ENCODE measurements around the gene GJB4. TPM values are rescaled to one million over a fixed set of nuclear protein-coding genes. Genes with fewer than 3 reads are reported as not detected.
"Not testable (repeated sequence)": the region's sequence is repeated elsewhere in the genome, so short reads cannot be mapped to it uniquely, and the experiment has no call there.

The GJB4 gene
- total RNA-seq, 2 experiments from 2014 or later, result not detected

GRCh38 chr1:34771573-34772371, 12.2 kb downstream of the GJB4 start:
- intact Hi-C loops (cut with micrococcal nuclease), result no loop called here
- Mint-ChIP-seq H3K27ac (no peak overlapping the region), H3K4me1 (ENCODE audit: low read depth) (no peaks in the 10 kb centered on the region), H3K27me3 (ENCODE audit: low read depth) (no peaks in the 10 kb centered on the region), H3K9me3 (no peaks in the 10 kb centered on the region), H3K36me3 (ENCODE audit: low read depth) (no peaks in the 10 kb centered on the region), H3K4me3 (no peak overlapping the region)
- CTCF ChIA-PET, result interaction anchor here (0.9 kb wide), 1 partner anchor 15 kb away, joined by 3 read pairs; no protein-coding TSS in a partner anchor
- DNase-seq, result no peak

- H3K9me3 Mint-ChIP-seq; DNase-seq; H3K4me1 Mint-ChIP-seq (ENCODE audit: low read depth); H3K27me3 Mint-ChIP-seq (ENCODE audit: low read depth); H3K4me3 Mint-ChIP-seq; H3K36me3 Mint-ChIP-seq (ENCODE audit: low read depth); H3K27ac Mint-ChIP-seq; intact Hi-C loops (cut with micrococcal nuclease): not testable (repeated sequence)
- CTCF ChIA-PET, result interaction anchor here (1.2 kb wide), 1 partner anchor 13 kb away, joined by 3 read pairs; no protein-coding TSS in a partner anchor
Observed at GRCh38 chr1:34773114-34773513, 13.6 kb downstream of the GJB4 start.

DNA sequence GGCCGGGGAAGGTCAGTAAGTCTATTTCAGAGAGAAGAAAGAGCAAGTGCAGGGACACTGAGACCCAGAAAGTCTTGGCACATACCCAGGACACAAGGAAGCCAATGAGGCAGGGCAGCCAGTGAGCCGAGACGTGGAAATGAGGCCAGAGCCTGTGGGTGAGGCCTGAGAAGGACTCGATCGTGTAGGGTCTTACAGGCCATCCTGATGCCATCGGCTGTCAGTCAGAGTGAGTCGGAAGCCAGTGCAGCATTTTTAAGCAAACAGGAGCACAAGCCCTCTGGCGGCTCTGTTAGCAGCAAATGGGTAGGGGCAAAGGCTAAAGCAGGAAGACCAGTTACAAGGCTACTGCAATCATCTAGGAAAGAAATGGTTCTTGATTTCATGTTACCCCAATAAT, 15.4 kb downstream of the GJB4 start:
- H3K27me3 Mint-ChIP-seq (ENCODE audit: low read depth), result peaks cover 15% of the 10 kb centered on the region
- H3K4me1 Mint-ChIP-seq (ENCODE audit: low read depth), result no peaks in the 10 kb centered on the region
- H3K4me3 Mint-ChIP-seq, result no peak overlapping the region
- no peaks in the 10 kb centered on the region for H3K36me3 Mint-ChIP-seq (ENCODE audit: low read depth)
- intact Hi-C loops (cut with micrococcal nuclease), result no loop called here
- CTCF ChIA-PET, result no interaction called here
- DNase-seq, result no peak
- H3K9me3 Mint-ChIP-seq, result no peaks in the 10 kb centered on the region
- H3K27ac Mint-ChIP-seq, result no peak overlapping the region

DNA sequence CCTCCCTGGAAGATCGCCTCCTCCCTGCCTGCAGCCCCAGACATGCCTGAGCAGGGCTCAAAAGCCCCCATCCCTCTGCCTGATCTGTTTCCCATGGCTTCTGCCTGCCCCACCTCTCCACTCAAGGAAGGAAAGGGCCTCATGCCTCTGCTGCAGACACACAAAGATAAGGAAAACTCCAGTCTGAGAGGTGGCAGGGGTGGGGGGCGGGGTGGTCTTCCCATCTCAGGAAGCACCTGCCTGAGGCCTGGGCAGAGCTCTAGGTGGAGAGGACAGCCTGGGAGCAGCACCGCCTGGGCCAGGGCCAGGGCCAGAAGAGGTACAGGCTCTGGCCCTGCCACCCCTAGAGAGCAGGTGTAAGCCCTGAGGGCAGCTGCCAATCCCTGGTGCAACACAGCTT, 17.4 kb downstream of the GJB4 start:
- Mint-ChIP-seq H3K36me3 (ENCODE audit: low read depth) (no peaks in the 10 kb centered on the region), H3K4me1 (ENCODE audit: low read depth) (no peaks in the 10 kb centered on the region), H3K4me3 (no peak overlapping the region), H3K27ac (no peak overlapping the region), H3K27me3 (ENCODE audit: low read depth) (peaks cover 24% of the 10 kb centered on the region), H3K9me3 (no peaks in the 10 kb centered on the region)
- intact Hi-C loops (cut with micrococcal nuclease), result no loop called here
- DNase-seq, result no peak
- CTCF ChIA-PET, result no interaction called here

DNA sequence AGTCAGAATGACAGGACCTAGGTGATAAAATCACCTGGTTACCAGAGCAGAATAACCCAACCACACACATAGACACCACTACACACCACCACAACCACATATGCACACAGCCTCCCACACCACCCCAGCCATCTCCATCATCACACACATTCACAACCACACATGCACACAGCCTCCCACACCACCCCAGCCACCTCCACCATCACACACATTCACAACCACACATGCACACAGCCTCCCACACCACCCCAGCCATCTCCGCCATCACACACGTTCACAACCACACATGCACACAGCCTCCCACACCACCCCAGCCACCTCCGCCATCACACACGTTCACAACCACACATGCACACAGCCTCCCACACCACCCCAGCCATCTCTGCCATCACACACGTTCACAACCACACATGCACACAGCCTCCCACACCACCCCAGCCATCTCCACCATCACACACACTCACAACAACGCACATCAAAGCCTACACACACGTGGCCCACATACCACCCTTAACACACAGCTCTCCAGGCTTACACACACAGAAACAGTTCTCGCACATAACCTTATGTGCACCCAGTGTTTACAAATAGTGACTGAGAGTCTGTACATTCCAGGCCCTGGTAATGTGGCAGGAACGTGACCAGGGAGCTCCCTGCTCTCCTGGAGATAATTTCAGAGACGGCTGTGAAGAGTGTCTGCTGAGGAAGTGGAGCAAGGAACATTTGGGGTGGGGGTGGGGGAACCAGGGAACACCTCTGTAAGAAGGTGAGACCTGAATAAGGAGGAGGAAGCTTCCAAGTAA, 18.2 kb downstream of the GJB4 start:
- no peak overlapping the region for H3K27ac Mint-ChIP-seq
- intact Hi-C loops (cut with micrococcal nuclease), result no loop called here
- H3K4me3 Mint-ChIP-seq, result no peak overlapping the region
- no peaks in the 10 kb centered on the region for H3K36me3 Mint-ChIP-seq (ENCODE audit: low read depth)
- DNase-seq, result no peak
- no peaks in the 10 kb centered on the region for H3K9me3 Mint-ChIP-seq
- peaks cover 32% of the 10 kb centered on the region for H3K27me3 Mint-ChIP-seq (ENCODE audit: low read depth)
- H3K4me1 Mint-ChIP-seq (ENCODE audit: low read depth), result no peaks in the 10 kb centered on the region
- CTCF ChIA-PET, result no interaction called here

DNA sequence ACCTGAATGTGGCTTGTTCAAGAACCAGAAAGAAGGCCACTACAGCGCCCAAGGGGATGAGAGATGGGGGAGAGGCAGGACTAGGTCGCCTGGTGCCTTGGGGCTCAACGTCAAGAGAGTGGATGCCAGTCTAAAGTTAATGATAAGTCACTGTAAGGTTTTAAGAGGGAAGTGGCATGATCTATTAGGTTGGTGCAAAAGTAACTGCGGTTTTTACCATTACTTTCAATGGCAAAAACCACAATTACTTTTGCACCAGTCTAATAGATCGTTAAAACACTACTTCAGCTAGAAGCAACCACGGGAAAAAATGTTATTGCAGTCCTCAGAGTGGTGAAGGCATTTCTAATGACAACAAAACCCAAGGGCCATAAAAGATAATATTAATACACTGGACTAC, 18.8 kb downstream of the GJB4 start:
- peaks cover 33% of the 10 kb centered on the region for H3K27me3 Mint-ChIP-seq (ENCODE audit: low read depth)
- H3K9me3 Mint-ChIP-seq, result no peaks in the 10 kb centered on the region
- H3K36me3 Mint-ChIP-seq (ENCODE audit: low read depth), result no peaks in the 10 kb centered on the region
- no peak overlapping the region for H3K27ac Mint-ChIP-seq
- no peak overlapping the region for H3K4me3 Mint-ChIP-seq
- DNase-seq, result no peak
- H3K4me1 Mint-ChIP-seq (ENCODE audit: low read depth), result no peaks in the 10 kb centered on the region
- CTCF ChIA-PET, result interaction anchor here (0.7 kb wide), 1 partner anchor 160 kb away, joined by 3 read pairs; no protein-coding TSS in a partner anchor
- intact Hi-C loops (cut with micrococcal nuclease), result no loop called here

DNA sequence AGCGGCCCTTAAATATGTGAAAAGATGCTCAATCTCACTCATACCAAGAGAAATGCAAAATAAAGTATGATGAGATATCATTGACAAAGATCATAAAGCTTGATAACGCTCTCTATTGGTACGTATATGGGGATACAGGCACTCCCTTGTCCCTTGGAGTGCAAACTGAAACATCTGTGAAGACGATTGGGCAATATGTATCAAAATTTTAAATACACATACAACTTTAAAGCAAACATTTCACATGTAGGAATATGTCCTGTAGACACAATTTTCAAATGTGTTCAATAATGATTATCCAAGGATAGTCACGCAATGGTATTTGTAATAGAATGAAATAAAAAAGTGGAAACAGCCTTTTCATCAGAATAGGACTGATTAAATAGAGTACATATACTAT, 19.5 kb downstream of the GJB4 start:
- no peaks in the 10 kb centered on the region for H3K4me1 Mint-ChIP-seq (ENCODE audit: low read depth)
- CTCF ChIA-PET, result interaction anchor here (0.7 kb wide), 1 partner anchor 160 kb away, joined by 3 read pairs; no protein-coding TSS in a partner anchor

GRCh38 chr1:34779526-34779925, 20.0 kb downstream of the GJB4 start:
- Mint-ChIP-seq H3K27me3 (ENCODE audit: low read depth) (peaks cover 33% of the 10 kb centered on the region), H3K9me3 (no peaks in the 10 kb centered on the region), H3K27ac (no peak overlapping the region), H3K36me3 (ENCODE audit: low read depth) (no peaks in the 10 kb centered on the region), H3K4me1 (ENCODE audit: low read depth) (no peaks in the 10 kb centered on the region), H3K4me3 (no peak overlapping the region)
- no peak for DNase-seq
- CTCF ChIA-PET, result no interaction called here
- intact Hi-C loops (cut with micrococcal nuclease), result no loop called here

More for the DNA sequence above, 19.5 kb downstream of the GJB4 start:
- no peaks in the 10 kb centered on the region for H3K9me3 Mint-ChIP-seq
- H3K27ac Mint-ChIP-seq, result no peak overlapping the region
- peaks cover 33% of the 10 kb centered on the region for H3K27me3 Mint-ChIP-seq (ENCODE audit: low read depth)
- intact Hi-C loops (cut with micrococcal nuclease), result no loop called here
- DNase-seq, result no peak
- H3K36me3 Mint-ChIP-seq (ENCODE audit: low read depth), result no peaks in the 10 kb centered on the region
- no peak overlapping the region for H3K4me3 Mint-ChIP-seq

- Mint-ChIP-seq H3K27me3 (ENCODE audit: low read depth) (peaks cover 33% of the 10 kb centered on the region), H3K9me3 (no peaks in the 10 kb centered on the region), H3K27ac (no peak overlapping the region), H3K4me1 (ENCODE audit: low read depth) (no peaks in the 10 kb centered on the region), H3K4me3 (no peak overlapping the region), H3K36me3 (ENCODE audit: low read depth) (no peaks in the 10 kb centered on the region)
- intact Hi-C loops (cut with micrococcal nuclease), result no loop called here
- no peak for DNase-seq
- CTCF ChIA-PET, result no interaction called here
Observed at GRCh38 chr1:34779962-34780361, 20.4 kb downstream of the GJB4 start.

GRCh38 chr1:34780528-34780927, 21.0 kb downstream of the GJB4 start:
- H3K4me3 Mint-ChIP-seq, result no peak overlapping the region
- H3K27ac Mint-ChIP-seq, result no peak overlapping the region
- peaks cover 33% of the 10 kb centered on the region for H3K27me3 Mint-ChIP-seq (ENCODE audit: low read depth)
- no peaks in the 10 kb centered on the region for H3K9me3 Mint-ChIP-seq
- DNase-seq, result no peak
- CTCF ChIA-PET, result no interaction called here
- intact Hi-C loops (cut with micrococcal nuclease), result no loop called here
- no peaks in the 10 kb centered on the region for H3K36me3 Mint-ChIP-seq (ENCODE audit: low read depth)
- H3K4me1 Mint-ChIP-seq (ENCODE audit: low read depth), result no peaks in the 10 kb centered on the region

DNA sequence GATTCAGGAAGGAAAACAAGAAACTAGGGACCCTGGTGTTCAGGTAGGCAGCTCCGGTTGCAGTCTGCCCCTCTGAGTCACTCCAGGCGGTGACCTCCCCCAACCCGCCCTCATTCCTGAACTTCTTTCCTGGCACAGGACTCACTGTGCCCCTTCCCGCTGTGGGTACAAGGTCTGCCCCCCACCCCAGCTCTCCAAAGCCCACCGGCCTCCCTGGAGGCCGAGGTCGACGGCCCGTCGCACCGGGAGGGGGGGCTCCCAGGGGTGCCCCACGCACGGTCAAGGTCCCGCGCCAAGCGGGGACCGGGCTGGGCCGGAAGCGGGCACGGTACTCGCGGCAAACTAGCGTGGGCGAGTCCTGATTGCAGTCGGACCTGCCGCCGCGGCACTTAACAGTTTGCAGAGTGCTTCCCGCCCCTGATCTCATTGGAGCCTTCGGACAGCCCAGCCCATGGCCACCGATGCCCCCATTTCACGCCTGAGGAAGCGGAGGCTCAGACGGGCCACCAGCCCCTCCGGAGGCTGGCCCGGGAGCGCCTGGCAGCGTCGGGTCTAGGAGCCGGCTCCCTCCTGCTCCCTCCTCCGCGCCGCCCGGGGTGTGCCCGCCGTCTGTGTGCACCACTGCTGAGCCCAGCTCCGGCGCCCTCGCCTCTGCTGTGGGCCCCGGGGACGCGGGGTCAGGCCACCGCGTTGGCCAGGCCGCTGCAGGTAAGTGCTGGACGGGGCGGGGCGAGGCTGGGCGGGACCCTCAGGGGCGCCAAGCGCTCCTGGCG, 21.7 kb downstream of the GJB4 start, which contains the start of gene GJB3:
GJB3 (plus strand) TSS at position 144 of the 773 bp plus-strand sequence. CDS start 3,549 bp downstream, outside the sequence.
- H3K4me3 Mint-ChIP-seq, result no peak within 1 kb of the TSS
- no peaks in the 10 kb centered on the region for H3K36me3 Mint-ChIP-seq (ENCODE audit: low read depth)
- no peaks in the 10 kb centered on the region for H3K9me3 Mint-ChIP-seq
- no peaks in the 10 kb centered on the region for H3K4me1 Mint-ChIP-seq (ENCODE audit: low read depth)
- peaks cover 35% of the 10 kb centered on the region for H3K27me3 Mint-ChIP-seq (ENCODE audit: low read depth)
- H3K27ac Mint-ChIP-seq, result no peak within 1 kb of the TSS
- CTCF ChIA-PET, result no interaction called here
- DNase-seq, result no peak
- intact Hi-C loops (cut with micrococcal nuclease), result no loop called here

- no peak overlapping the region for H3K4me3 Mint-ChIP-seq
Observed at GRCh38 chr1:34781844-34782391, 22.4 kb downstream of the GJB4 start.

More at GRCh38 chr1:34781844-34782391, 22.4 kb downstream of the GJB4 start:
- Mint-ChIP-seq H3K36me3 (ENCODE audit: low read depth) (no peaks in the 10 kb centered on the region), H3K27me3 (ENCODE audit: low read depth) (peaks cover 39% of the 10 kb centered on the region), H3K9me3 (no peaks in the 10 kb centered on the region), H3K4me1 (ENCODE audit: low read depth) (no peaks in the 10 kb centered on the region), H3K27ac (no peak overlapping the region)
- CTCF ChIA-PET, result no interaction called here
- DNase-seq, result no peak
- intact Hi-C loops (cut with micrococcal nuclease), result no loop called here

Data from activated naive CD4-positive, alpha-beta T cell treated with anti-CD3 and anti-CD28 coated beads for 36 hours (primary cell).